IPS DF 19.7 (cell line): ENCODE data around the gene KCNRG.
"Not testable (repeated sequence)": the region's sequence is repeated elsewhere in the genome, so short reads cannot be mapped to it uniquely, and the experiment has no call there.

Source experiments
- DNase-seq: peaks from one replicate; pipeline ENCODE4 v3.0.0-alpha.2; 2013; ENCODE audit warnings: low read depth, low spot score

The KCNRG gene

DNA sequence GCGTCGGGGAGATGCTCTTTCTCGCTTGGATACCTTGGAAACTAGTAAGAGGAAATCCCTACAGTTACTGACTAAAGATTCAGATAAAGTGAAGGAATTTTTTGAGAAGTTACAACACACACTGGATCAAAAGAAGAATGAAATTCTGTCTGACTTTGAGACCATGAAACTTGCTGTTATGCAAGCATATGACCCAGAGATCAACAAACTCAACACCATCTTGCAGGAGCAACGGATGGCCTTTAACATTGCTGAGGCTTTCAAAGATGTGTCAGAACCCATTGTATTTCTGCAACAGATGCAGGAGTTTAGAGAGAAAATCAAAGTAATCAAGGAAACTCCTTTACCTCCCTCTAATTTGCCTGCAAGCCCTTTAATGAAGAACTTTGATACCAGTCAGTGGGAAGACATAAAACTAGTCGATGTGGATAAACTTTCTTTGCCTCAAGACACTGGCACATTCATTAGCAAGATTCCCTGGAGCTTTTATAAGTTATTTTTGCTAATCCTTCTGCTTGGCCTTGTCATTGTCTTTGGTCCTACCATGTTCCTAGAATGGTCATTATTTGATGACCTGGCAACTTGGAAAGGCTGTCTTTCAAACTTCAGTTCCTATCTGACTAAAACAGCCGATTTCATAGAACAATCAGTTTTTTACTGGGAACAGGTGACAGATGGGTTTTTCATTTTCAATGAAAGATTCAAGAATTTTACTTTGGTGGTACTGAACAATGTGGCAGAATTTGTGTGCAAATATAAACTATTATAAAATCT, 2.7 kb upstream of the KCNRG start:
- DNase-seq: no peak

DNA sequence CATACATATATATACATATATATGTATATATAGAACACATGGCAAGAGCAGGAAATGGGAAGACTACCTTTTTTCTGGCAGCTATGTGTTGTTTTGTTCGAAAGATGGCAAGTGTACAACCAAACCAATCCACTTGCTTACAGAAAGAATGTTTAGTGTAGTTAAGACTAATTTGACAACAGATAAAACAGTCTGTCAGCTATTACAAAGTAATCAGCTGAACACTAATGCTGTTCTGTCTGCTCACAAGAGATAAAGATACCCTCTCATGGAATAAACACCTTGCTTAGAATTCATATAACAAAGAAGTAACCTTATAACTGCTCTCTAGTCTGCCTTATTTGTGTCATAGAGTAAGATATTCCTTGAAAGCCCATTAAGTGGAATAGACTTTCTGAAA, 858 bp upstream of the KCNRG start:
- DNase-seq: no peak

DNA sequence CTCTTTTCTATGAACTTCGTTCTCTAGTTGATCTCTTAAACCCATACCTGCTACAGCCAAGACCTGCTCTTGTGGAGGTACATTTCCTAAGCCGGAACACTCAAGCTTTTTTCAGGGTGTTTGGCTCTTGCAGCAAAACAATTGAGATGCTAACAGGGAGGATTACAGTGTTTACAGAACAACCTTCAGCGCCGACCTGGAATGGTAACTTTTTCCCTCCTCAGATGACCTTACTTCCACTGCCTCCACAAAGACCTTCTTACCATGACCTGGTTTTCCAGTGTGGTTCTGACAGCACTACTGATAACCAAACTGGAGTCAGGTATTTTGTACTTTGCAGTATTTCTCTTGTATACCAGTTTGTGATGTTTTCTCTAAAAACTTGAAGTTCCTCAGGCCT, 506 bp downstream of the KCNRG start:
- DNase-seq: no peak

DNA sequence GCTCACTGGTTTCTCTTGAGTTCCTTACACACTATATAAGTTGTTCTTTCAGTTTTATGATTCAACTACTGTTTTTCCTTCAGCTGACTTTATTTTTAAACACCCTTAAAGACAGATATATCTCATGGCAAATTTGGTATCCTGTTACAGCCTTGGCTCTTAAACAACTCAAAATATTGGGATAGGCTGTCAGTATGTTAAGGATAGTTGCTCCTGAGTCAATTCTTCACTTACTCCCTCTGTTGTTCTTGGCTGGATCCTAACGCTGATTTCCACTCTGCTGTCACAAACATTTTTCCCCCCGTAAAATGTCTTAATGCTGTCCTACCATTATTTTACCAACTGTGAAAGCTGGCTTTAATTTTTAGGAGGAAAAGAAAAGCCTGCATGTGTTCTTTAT, 1.2 kb downstream of the KCNRG start:
- no peak for DNase-seq

DNA sequence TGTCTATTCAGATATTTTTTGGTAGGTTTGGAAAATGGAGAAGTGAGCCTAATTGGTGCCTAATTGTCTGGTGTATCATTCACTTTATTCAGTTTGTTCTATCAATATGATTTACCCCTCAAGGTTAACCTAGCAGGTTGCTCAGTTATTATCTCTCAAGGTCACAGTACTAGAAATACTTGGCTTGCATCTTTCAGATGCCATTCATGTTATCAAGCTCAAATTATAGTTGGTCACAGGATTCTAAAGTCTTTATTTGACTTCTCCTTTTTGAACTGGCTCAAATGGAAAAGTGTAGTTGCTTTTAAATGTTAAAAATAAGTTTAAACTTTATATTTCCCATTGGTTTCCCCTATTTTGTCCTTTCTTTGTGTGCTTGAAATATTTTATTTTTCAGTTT, 2.6 kb downstream of the KCNRG start:
- DNase-seq: no peak

DNA sequence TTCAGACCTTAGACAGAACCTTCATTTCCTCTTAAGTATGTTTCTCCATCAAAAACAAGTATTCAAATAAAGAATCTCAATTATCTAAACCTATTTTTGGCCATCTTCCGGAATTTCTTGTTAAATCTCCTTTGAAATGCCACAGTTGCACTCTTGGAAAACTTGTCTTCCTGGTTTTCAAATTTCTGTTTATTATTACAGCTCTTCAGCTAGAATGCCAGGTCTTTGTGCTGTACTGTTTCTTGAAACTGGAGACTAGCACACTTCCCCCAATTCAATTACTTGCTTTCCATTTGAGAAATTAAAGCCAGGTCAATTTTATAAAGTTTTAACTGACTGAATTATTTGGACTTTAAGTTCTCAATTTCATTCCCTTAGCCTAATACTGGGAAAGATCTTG, 10.2 kb downstream of the KCNRG start:
- no peak for DNase-seq

DNA sequence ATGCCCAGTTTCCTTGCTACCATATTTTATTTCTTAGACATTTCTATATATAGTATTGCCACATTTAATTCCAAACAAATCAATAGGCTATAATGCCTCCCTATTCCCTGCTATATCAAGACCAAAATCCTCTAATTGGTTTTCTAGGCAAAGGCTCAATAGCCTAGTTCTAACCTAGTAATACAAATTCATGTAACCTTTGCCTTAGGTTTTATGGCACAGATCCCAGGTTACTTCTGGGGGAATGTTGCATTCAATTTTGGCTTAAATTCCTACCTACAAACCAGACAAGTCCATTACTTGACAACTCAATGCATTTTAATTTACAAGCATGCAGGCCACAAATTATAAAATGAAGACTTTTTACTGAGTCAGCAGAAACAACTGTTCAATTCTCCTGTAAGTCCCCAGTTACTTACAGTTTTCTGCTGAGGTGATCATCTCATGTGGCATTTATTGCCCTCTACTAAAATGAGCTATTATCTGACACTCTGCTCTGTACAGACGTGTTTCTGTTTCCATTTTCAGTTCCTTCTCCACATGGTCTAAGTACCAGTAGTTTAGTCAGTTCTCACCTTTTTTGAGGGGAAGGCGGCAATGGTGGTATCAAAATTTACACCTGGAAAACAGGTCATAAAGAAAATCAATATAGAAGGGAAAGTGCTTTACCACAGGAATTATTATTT, 11.7 kb downstream of the KCNRG start:
- no peak for DNase-seq

DNA sequence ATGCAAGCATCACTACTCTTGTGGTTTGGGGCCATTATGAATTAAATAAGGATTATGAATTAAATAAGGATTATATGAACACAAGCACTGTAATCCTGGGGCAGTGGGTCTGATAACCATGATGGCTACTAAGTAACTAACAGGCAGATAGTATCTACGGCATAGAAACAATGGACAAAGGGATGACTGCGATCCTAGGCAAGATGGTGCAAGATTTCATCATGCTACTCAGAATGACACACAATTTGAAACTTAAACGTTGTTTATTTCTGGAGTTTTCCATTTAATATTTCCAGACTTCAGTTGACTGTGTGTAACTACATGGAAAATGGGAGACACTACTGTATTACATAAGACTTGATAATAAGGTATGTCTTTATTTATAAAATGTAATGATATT, 15.1 kb downstream of the KCNRG start:
- no peak for DNase-seq

DNA sequence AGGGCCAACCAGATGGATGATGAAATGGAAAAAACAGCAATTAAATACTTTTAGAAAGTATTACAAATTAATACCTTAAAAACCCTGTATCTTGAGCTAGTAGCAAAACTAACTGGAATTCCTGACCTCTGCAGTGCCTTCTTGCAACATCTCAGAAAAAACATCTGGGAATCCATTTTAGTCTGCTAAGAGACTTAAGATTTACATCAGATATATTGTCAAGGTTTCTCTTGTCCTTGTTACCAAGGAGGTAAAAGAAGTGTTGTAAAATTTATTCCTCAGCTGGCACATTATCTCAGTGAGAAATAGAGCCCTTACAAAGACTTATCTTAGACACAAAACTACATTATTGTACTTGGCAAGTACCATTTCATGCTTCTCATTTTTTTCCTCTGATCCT, 18.5 kb downstream of the KCNRG start:
- no peak for DNase-seq

DNA sequence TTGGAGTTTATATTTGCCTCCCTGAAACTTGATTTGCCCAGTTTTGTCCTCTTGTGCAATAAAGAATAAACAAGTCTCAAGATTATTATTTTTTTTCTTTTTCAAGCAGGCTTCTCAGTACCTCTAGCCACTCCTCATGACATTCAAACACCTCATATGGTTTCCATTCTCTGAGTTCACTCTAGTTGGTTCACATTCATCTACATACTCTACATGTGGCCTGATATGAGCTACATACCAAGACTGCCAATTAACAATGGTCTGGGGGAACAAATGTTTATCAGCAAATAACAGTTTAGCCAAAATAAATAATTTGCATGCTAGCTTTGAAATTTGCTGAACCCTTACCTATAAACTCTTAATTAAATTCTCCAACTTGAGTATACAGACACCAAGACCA, 22.5 kb downstream of the KCNRG start:
- no peak for DNase-seq

DNA sequence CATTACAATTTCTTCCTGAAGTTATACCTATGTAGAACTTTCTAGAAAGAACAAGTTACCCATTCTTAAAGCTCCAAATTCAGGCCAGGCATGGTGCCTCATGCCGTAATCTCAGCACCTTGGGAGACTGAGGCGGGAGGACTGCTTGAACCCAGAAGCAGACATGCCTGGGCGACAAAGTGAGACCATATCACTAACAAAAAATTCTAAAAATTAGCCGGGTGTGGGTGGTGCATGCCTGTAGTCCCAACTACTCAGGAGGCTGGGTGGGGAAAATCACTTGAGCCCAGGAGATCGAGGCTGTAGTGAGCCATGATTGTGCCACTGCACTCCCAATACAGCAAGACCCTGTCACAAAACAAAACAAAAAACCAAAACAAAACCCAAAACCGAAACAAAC, 23.0 kb downstream of the KCNRG start:
- no peak for DNase-seq

DNA sequence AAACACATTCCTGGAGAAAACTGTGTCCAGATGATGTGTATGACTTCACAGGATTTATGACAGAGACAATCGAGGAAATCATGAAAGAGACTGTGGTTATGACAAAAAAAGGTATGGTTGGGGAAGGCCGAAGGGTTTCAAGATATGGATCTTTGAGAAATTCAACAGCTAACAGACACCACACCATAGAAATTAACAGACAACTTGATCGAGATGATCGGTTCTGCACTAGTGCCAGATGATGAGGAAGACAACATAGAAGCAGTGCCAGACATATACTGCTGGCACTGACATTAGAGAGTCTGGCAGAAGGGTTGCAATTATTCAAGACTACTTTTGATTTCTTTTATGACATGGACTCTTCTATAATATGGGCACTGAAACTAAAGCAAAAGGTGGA, 37.2 kb downstream of the KCNRG start:
- no peak for DNase-seq

DNA sequence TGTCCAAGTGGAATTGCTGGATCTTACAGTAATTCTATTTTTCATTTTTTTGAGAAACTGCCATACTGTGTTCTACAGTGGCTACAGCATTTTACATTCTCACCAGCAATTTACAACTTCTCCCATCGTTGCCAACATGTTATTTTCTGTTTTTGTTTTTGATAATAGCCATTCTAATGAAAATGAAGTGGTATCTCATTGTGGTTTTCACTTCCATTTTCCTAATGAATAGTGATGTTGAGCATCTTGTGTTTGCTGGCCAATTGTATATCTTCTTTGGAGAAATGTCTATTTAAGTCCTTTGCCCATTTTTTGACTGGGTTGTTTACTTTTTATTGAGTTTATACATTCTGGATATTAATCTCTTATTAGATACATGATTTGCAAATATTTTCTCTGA, 38.6 kb downstream of the KCNRG start:
- no peak for DNase-seq

DNA sequence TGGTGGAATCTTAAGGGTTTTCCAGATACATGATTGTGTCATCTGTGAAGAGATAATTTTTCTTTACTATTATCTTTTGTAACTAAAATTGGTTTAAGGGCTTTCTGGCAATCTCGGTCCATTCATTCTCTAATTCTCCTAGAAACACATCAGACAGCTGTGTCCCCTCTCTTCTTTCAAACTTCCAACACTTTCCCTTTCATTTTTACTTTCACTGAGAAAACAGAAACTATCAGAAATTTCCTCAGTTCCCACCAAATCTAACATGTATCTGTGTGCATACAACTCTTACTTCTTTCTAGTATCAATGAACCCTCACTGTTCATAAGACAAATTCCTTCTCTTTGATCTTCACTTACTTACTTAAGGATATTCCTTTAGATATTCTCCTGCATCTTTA, 40.2 kb downstream of the KCNRG start:
- no peak for DNase-seq

DNA sequence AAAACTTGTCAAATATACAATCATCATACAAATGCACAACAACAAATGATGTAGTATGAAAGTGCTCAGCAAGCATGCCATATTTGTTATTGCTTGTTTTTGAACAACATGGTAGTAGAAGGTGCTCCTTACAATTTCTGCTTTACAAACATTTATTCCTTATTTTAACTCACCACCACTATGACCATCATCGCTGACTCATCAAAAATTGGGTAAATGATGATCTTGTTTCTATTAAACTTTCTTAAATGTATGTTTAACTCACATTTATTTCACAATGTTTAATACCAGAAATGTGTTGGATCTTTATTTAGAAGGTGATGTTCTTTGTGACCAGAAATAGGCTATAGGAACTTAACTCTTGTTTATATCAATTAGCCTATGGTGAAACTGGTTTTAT, 45.5 kb downstream of the KCNRG start:
- DNase-seq: no peak

DNA sequence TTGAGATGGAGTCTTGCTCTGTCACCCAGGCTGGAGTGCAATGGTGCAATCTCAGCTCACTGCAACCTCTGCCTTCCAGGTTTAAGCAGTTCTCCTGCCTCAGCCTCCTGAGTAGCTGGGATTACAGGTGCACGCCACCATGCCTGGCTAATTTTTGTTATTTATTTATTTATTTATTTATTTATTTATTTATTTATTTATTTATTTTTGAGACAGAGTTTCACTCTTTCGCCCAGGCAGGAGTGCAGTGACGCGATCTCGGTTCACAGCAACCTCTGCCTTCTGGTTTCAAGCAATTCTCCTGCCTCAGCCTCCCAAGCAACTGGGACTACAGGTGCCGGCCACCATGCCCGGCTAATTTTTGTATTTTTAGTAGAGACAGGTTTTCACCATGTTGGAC, 47.1 kb downstream of the KCNRG start:
- DNase-seq: not testable (repeated sequence)

DNA sequence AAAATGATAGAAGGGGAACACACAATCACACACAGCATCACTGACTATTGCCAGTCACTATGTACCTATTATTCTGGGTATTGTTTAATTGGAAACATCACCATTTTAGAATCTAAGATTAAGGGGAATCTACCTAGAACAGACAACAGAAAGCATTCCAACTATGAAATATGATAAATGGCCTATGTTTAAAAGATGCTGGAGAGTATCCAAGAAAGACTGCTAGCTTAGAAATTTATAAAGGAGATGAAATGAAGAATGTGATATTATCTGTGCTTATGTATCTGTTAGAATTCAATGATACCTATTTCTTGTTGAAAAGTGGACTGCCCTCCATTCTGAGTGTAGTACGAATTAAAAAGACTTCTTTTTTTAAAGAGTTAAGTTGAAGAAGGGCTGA, 50.5 kb downstream of the KCNRG start:
- DNase-seq: no peak

DNA sequence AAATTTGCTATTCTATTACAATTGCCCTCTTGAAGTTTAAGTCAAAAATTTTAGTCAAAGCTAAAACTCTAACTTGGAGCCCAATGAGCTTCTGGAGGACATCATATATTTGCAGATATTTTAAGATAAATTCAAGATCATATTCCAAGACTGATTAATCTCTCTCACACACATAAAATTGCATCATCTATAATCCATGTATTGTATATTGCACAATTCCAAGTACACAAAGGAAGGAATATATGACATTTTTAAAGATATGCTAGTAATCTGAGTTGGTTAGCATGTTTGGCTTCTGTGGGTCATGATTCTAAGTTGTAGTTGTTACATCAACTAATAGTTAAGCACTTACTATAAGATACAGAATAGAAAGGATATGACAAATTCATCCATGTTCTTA, 53.3 kb downstream of the KCNRG start:
- DNase-seq: no peak

DNA sequence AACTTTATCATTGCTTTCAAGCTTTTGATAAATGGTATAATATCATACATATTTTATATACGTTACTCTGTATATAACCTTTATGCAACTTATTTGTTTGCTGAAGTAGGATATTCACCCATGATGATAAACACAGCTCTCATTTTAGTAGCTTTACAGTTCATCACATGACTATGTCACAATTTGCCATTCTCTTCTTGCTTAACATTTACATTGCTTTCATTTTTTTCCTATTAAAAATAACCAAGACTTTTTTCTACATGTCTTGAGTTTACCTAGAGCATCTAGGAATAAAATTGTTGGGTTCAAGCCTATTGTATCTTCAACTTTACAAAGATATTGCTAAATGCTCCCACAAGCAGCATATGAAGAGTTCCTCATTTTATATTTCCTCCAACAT, 54.0 kb downstream of the KCNRG start:
- DNase-seq: no peak

DNA sequence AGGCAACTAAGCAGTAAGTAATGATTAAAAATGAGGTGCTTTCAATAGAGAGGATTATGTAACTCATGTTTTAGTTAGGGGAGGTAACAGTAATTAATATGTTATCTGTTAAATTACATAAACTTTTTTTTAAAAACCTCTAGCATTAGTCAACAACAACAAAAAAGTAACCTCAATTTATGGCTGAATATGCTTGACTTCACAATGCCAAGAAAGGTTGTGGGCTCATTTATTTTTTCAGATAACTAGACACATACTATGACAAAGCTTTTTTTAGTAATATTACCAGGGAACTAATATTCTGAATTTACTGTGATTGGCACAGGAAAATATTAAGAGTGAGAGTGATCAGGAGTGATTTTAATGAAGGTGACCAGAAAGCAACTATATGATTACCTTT, 54.9 kb downstream of the KCNRG start:
- no peak for DNase-seq
